ENCODE results near the gene CGA.
A peak's percentile ranks its signal among the peaks of the same experiment; 100 is the strongest.
"Not testable (repeated sequence)": the region's sequence is repeated elsewhere in the genome, so short reads cannot be mapped to it uniquely, and the experiment has no call there.

Gene CGA

DNA sequence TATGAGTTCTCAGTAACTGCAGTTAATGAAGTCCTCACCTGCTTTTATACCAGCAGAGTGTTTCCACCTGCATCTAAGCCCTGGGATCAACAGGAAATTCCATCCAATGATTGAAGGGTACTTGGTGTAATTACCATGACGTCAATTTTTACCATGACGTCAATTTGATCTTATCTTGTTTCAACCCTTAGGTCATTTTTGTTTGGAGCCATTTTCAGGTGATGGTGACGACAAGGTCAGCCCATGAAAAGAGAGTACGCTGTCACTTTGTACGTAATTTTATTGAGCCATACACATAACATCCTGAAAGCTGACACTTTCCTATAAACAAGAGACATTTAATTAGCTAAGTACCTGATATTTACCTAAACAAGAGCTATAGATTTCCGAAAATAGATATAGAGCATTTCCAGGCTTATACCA is at the start of gene CGA:
TSS of gene CGA (minus strand) at position 20 of the 423 bp plus-strand sequence. CDS start 6,906 bp downstream, outside the sequence.
- DNase-seq: no peak
- intact Hi-C loops (cut with DNase I): no loop called here

- DNase-seq; intact Hi-C loops (cut with DNase I): not testable (repeated sequence)
Measured at GRCh38 chr6:87139927-87140326, 45.0 kb upstream of the CGA start.

- peak in 15 of 42 donors; percentile 7 to 73 (median 32) for DNase-seq
- intact Hi-C loops (cut with DNase I): no loop called here
Measured at GRCh38 chr6:87139236-87139635, 44.3 kb upstream of the CGA start.

GRCh38 chr6:87136963-87137362 is 42.1 kb upstream of the CGA start:
- intact Hi-C loops (cut with DNase I): no loop called here
- DNase-seq: no peak

DNA sequence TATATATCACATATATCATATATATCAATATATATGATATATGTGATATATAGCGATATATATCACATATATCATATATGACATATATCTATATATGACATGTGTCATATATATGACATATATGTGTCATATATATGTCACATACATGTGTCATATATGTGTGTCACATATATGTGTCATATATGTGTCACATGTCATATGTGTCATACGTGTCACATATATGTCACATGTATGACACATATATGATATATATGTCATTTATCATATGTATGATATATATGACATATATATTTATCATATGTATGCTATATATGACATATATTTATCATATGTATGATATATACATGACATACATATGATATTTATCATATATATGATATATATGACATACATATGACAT is 32.8 kb upstream of the CGA start:
- intact Hi-C loops (cut with DNase I): no loop called here

DNA sequence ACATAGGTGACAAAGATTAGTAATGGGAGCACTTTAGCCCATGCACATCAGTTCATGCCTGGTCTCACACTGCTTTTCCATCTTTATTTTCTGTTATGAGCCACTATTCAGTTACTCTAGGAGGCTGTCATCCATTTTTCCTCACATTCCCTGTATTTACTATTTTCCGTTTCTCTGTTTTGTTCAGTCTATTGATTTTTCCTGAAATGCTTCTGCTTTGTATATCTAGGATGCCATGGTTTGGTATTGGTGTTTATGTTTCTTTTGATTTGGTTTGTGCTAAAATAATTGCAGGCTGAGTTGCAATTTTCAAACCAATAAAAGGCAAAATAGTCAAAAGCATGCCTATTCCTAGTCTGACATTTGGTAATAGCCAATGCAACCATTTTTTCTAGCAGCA is 31.6 kb upstream of the CGA start:
- DNase-seq: no peak
- intact Hi-C loops (cut with DNase I): no loop called here

More for the DNA sequence above, 32.8 kb upstream of the CGA start:
- no peak for DNase-seq

DNA sequence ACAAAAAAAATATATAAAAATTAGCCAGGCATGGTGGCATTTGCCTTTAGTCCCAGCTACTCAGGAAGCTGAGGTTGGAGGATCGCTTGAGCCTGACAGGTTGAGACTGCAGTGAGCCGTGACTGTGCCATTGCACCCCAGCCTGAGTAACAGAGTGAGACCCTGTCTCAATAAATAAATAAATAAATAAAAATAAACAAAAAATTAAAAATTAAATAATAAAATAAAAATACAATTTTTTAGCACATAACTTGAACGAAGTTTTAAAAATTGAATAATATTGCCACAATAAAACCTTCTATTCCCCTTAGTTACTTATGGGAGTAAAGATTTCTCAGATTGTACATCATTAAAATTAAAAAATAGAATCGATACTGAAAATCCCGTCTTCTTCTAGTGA is 29.2 kb upstream of the CGA start:
- intact Hi-C loops (cut with DNase I): no loop called here
- no peak for DNase-seq

DNA sequence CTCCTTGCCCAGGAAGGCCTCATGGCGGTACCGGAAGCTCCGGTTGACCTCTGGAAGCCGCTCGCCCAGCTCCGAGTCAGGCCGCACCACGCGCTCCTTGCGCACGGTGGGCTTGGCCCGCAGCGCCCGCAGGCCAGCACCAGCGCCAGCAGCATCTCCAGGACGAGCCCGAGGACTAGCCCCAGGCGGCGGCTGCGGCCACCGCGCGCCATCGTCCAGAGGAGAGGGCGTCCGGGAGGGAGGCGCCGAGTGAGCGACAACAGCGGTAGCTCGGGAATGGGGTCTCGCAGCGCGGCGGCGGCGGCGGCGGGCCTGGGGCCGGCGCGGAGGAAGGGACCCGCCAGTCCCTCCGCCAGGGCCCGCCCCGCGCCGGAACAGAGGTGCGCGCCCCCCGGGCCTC is 27.6 kb upstream of the CGA start:
- DNase-seq: no peak
- intact Hi-C loops (cut with DNase I): no loop called here

GRCh38 chr6:87118054-87118453 is 23.1 kb upstream of the CGA start:
- no peak for DNase-seq
- intact Hi-C loops (cut with DNase I): no loop called here

- DNase-seq: no peak
- intact Hi-C loops (cut with DNase I): no loop called here
Measured at GRCh38 chr6:87116922-87117321, 22.0 kb upstream of the CGA start.

DNA sequence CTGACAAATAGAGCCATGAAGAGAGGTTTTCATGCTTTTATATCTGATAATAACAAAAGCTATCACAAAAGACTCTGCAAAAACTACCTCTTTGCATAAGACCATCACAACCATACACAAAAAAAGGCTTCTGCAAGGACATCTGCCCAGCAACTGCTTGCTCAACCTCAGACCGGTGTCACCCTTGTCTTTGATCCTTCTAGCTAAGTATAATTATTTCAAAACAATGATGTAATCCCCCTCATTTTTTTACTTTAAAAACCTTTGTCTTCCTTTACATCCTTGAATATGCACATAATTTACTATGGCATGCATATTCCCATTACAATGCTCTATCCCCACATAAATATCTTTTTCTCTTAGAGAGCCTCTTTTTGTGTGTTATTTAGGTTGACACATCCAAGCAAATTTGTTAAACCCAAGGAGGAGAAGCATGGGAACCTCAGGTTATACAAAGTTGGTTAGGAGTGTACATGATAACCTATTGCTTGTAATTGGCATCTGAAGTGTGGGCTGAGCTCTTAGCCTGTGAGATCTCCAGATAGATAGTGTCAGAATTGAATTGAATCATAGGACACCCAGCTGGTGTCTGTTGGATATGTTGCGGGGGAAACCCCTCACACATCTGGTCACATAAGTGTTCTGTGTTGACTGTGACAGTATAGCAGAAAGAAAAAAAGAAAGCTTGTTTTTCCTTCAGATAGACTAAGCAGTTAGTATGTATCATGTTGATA is 20.7 kb upstream of the CGA start:
- intact Hi-C loops (cut with DNase I): no loop called here
- DNase-seq: no peak

- intact Hi-C loops (cut with DNase I): no loop called here
- DNase-seq: no peak
Measured at GRCh38 chr6:87110636-87111035, 15.7 kb upstream of the CGA start.

GRCh38 chr6:87105823-87106222 is 10.9 kb upstream of the CGA start:
- intact Hi-C loops (cut with DNase I): no loop called here

GRCh38 chr6:87104667-87105066 is 9.8 kb upstream of the CGA start:
- DNase-seq: no peak
- intact Hi-C loops (cut with DNase I): no loop called here

More at GRCh38 chr6:87105823-87106222, 10.9 kb upstream of the CGA start:
- DNase-seq: no peak

DNA sequence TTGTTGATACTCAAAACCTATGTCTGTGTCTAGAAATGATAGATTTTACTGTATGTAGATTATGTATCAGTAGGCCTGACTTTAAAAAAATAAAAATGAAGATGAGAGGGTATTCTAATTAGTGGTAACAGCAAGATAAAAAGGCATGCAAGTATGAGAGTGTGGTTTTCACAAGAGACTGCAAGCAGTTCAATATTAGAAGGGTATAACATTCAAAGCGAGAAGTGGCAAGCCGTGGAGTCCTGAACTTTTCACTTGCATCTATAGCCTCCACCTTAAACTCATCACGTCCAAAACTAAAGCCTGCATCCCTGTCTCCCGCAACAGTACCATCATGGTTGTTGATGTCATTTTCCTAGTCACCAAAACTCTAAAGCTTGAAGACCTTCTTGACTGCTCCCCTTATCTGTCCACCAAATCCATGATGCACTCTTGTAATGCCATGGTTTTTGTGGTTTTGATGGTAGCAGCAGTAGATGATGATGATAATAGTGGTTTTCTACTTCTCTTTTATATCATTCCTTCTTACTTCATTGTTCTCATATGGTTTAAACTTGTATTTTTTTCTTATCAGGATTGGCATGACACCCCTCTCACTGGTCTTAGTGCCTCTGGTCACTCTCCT is 9.2 kb upstream of the CGA start:
- intact Hi-C loops (cut with DNase I): no loop called here
- no peak for DNase-seq

DNA sequence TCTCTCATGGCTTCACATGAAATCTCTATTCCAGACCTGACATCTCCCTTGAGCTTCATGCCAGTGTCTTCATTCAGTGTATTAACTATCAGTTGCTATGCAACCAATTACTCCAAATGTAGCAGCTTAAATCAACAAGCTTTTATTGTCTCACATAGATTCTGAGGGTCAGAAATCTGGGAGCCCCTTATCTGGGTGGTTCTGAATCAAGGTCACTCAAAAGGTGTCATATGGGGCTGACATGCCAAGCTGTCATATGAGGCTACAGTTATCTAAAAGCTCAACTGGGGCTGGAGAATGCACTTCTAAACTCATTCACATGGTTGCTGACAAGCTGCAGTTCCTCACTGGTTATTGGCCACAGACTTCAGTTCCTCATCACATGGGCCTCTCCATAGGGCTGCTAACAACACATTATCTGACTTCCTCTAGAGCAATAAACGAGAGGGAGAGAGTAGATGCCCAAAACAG is 7.3 kb upstream of the CGA start:
- no peak for DNase-seq
- intact Hi-C loops (cut with DNase I): no loop called here

DNA sequence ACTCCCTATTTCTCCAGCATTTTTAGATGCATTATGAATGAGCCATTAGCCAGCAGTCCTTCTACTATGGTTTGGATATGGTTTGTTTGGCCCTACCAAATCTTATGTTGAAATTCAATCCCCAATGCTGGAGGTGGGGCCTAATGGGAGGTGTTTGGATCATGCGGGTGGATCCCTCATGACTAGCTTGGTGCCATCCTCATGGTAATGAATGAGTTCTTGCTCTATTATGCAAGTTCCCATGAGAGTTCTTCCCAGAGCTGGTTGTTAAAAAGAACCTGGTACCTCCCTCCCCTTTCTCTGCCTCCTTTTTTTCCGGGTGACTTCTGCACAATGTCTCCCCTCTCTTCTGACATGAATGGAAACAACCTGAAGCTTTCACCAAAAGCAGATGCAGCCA is 6.2 kb upstream of the CGA start:
- intact Hi-C loops (cut with DNase I): no loop called here
- DNase-seq: no peak

- intact Hi-C loops (cut with DNase I): no loop called here
- no peak for DNase-seq
Measured at GRCh38 chr6:87100216-87100615, 5.3 kb upstream of the CGA start.

DNA sequence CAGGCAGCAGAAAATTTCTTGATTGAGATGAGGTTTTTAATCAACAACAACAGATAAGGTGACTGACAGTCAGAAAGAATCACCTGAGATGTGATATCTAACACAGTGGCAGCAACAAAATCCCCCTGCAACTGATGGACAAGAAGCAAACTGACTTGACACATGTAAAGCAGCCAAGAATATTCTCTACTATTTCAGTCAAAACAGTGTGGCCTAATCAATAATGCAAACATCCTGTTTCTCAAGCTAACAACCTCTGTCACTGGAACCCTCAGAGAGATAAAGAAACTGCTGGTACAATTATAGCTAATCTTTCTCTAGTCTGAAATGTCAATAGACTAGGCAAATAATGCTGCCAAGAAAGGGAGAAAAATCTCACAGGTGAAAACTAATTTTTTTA is 4.6 kb upstream of the CGA start:
- intact Hi-C loops (cut with DNase I): no loop called here
- DNase-seq: no peak

DNA sequence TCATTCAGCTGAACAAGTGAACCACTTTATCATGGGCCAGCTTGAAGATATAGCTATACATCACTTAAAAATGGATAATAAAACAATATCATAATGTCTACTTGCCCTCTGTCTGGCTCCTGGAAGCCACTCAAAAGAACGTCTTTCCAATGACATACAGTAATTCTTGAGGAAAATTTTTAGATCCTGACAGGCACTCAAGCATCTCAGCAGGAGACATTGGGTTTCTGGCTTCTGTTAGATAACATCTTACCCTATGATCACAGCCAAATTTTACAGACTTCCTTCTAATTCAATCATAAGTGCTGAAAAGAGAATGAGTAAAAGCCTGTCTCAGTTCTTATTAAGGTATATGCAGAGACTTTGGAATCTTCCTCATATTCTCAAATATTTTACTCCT is 330 bp downstream of the CGA start:
- intact Hi-C loops (cut with DNase I): no loop called here
- no peak for DNase-seq

DNA sequence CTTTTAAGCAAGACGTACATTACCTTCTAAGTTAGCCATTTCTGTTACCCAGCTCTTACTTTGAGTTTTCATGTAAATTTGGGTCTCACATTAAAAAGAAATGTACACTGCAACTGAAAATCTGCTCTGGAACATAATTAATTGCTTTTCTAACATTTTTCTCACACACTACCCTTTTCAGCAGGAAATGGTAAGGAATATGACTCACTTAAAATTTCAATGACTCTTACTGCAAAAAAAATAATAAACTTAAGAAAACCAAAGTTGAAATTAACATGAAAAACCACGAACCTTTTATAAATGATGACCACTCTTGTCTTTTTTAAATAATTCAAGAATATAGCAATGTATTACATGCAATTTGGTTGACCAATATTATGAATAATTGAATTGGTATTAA is 1.3 kb downstream of the CGA start:
- intact Hi-C loops (cut with DNase I): no loop called here
- DNase-seq: no peak
